HL-60 (cell line): ENCODE data around the gene PSMB10.

Experiments
- CTCF ChIP-seq: IDR thresholded peaks from one replicate; pipeline ENCODE4 v1.5.1; 2011; ENCODE audit warnings: low read length, control low read depth, inconsistent platforms; ENCODE audit not compliant: insufficient read depth
- GABPA ChIP-seq: IDR thresholded peaks from 2 replicates; pipeline ENCODE4 v1.6.1; 2012; ENCODE audit warnings: low read depth
- POLR2AphosphoS5 ChIP-seq: IDR thresholded peaks from 2 replicates; pipeline ENCODE4 v1.6.1; 2012; ENCODE audit warnings: low read depth
- REST ChIP-seq: IDR thresholded peaks from 2 replicates; pipeline ENCODE4 v1.6.1; 2012; ENCODE audit warnings: low read depth; ENCODE audit not compliant: insufficient replicate concordance
- SPI1 ChIP-seq: IDR thresholded peaks from 2 replicates; pipeline ENCODE4 v1.6.1; 2012; ENCODE audit warnings: low read depth, mild to moderate bottlenecking, borderline replicate concordance

DNA sequence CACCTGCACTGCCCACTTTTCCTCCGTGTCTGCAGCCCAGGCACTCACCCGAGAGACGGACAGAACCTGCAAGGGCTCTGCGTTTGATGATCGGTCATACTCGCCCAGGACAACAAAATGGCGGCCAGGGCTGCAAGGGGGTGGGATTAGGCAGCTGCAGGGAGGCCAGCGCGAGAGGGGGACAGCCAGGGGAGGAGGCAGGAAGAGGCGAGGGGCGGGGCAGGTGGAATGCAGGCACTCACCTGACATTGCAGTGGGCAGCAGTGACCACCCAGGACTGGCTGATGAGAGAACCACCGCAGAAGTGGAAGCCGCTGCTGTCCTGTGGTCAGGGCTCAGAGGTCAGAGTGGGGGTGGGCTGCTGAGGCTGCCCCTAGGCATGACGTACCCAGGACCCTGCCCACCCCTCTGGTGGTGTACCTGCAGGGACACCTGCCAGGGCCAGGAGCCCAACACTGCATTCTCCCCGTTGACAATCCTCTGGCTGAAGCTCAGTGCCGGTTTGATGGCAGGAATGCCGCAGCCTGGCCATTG, 5.9 kb downstream of the PSMB10 start:
- TF ChIP-seq CTCF: no peak
- no peak; the same call in 1 of the 2 replicates for TF ChIP-seq POLR2AphosphoS5
- no peak for TF ChIP-seq REST
- no peak for TF ChIP-seq GABPA
- TF ChIP-seq SPI1: no peak
